ENCODE data around the gene CITED4.

- TF ChIP-seq POLR2A (IDR thresholded peaks at IDR 0.05; ENCODE audit: low read depth, low read length) = no peak
- TF ChIP-seq EZH2 (IDR thresholded peaks at IDR 0.05; ENCODE audit: borderline replicate concordance, low read depth, low read length, severe bottlenecking) = no peak
- TF ChIP-seq CTCF (IDR thresholded peaks at IDR 0.05; ENCODE audit: extremely low read depth in 1 of 2, insufficient read depth in 1 of 2, low read depth in 1 of 2, low read length in 2 of 2) = no peak
- TF ChIP-seq, protein P1, sequence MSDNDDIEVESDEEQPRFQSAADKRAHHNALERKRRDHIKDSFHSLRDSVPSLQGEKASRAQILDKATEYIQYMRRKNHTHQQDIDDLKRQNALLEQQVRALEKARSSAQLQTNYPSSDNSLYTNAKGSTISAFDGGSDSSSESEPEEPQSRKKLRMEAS (IDR thresholded peaks at IDR 0.05; ENCODE audit: insufficient read depth, insufficient read length) = no peak
- TF ChIP-seq POLR2AphosphoS5 (IDR thresholded peaks at IDR 0.05; ENCODE audit: insufficient read depth, low read depth, low read length) = no peak
- TF ChIP-seq GATA2 (IDR thresholded peaks at IDR 0.05; ENCODE audit: insufficient read depth, insufficient read length, low read depth, low read length) = no peak
- no peak for TF ChIP-seq JUN (IDR thresholded peaks at IDR 0.05; ENCODE audit: borderline replicate concordance, insufficient read depth, insufficient read length, low read depth)
- TF ChIP-seq FOS (IDR thresholded peaks at IDR 0.05; ENCODE audit: borderline replicate concordance, insufficient read depth, low read length) = no peak
- TF ChIP-seq MYC (IDR thresholded peaks at IDR 0.05; ENCODE audit: low read depth, low read length) = no peak
Measured at GRCh38 chr1:40834968-40835545, 27.1 kb downstream of the CITED4 start.
